ENCODE measurements around the gene TOMM70. TPM values are rescaled to one million over a fixed set of nuclear protein-coding genes. Genes with fewer than 3 reads are reported as not detected.

The TOMM70 gene
- total and polyA plus RNA-seq, 10 donors = 10.6 to 37.2 (median 30.4) TPM

- Histone ChIP-seq H3K9me3 (peaks cover 0 to 24% (median 18%) of the 10 kb centered on the region in 8 donors), H3K4me1 (peaks cover 19 to 41% (median 32%) of the 10 kb centered on the region in 6 donors), H3K27me3 (replicated peaks in 1 of 7) (no peaks in the 10 kb centered on the region), H3K36me3 (peaks cover 0 to 4% (median 0%) of the 10 kb centered on the region in 6 donors), H3K4me3 (no peak overlapping the region), H3K27ac (no peak overlapping the region)
- TF ChIP-seq CTCF (IDR thresholded peaks at IDR 0.05 in 8 of 11, conservative IDR thresholded peaks at IDR 0.05 in 3 of 11) (no peak), POLR2AphosphoS5 (IDR thresholded peaks at IDR 0.05) (no peak), POLR2A (IDR thresholded peaks at IDR 0.05) (no peak)
- DNase-seq = no peak
- WGBS, 5 donors = 94 to 100% (median 97%) methylated on average over 1 of the region's 1 CpG
- intact Hi-C loops (cut with DNase I; ENCODE audit: low total_unique reads) = loop anchor here (10.0 kb wide), 1 partner anchor 91 kb away; the partner anchor contains the start of gene TMEM45A
These were observed 3.3 kb upstream of the TOMM70 start for GRCh38 chr3:100404250-100404548.

- Histone ChIP-seq H3K4me3 (peak overlapping the region in 2 of 8 donors; percentile 90 to 94), H3K4me1 (peaks cover 25 to 47% (median 38%) of the 10 kb centered on the region in 6 donors), H3K27me3 (replicated peaks in 1 of 7) (no peaks in the 10 kb centered on the region), H3K36me3 (peaks cover 0 to 4% (median 0%) of the 10 kb centered on the region in 6 donors), H3K27ac (no peak overlapping the region), H3K9me3 (peaks cover 0 to 21% (median 18%) of the 10 kb centered on the region in 8 donors)
- TF ChIP-seq POLR2AphosphoS5 (IDR thresholded peaks at IDR 0.05) = no peak
- no peak for TF ChIP-seq POLR2A (IDR thresholded peaks at IDR 0.05)
- TF ChIP-seq CTCF (IDR thresholded peaks at IDR 0.05 in 8 of 11, conservative IDR thresholded peaks at IDR 0.05 in 3 of 11) = no peak
- DNase-seq = no peak
- 80 to 89% (median 85%) methylated on average over 5 of the region's 5 CpGs for WGBS, 5 donors
- intact Hi-C loops (cut with DNase I; ENCODE audit: low total_unique reads) = loop anchor here (10.0 kb wide), 1 partner anchor 91 kb away; the partner anchor contains the start of gene TMEM45A
These were observed 2.7 kb upstream of the TOMM70 start for GRCh38 chr3:100403362-100404249.

GRCh38 chr3:100402891-100403290 lies 2.0 kb upstream of the TOMM70 start:
- peaks cover 26 to 54% (median 41%) of the 10 kb centered on the region in 6 donors for H3K4me1 ChIP-seq
- intact Hi-C loops (cut with DNase I; ENCODE audit: low total_unique reads) = loop anchor here (10.0 kb wide), 1 partner anchor 92 kb away; the partner anchor contains the start of gene TMEM45A
- TF ChIP-seq POLR2AphosphoS5 (IDR thresholded peaks at IDR 0.05) = no peak

GRCh38 chr3:100402256-100402655 lies 1.4 kb upstream of the TOMM70 start:
- no peak for DNase-seq
- Histone ChIP-seq H3K4me1 (peaks cover 26 to 60% (median 45%) of the 10 kb centered on the region in 6 donors), H3K27me3 (replicated peaks in 1 of 7) (no peaks in the 10 kb centered on the region), H3K27ac (peak overlapping the region in 7 of 8 donors; percentile 65 to 95 (median 92)), H3K9me3 (peaks cover 0 to 9% (median 8%) of the 10 kb centered on the region in 8 donors), H3K4me3 (peak overlapping the region; percentile 72 to 97 (median 94)), H3K36me3 (no peaks in the 10 kb centered on the region)
- 6 to 10% (median 8%) methylated on average over 2 of the region's 2 CpGs for WGBS, 5 donors
- TF ChIP-seq POLR2AphosphoS5 (IDR thresholded peaks at IDR 0.05) (no peak), CTCF (IDR thresholded peaks at IDR 0.05 in 8 of 11, conservative IDR thresholded peaks at IDR 0.05 in 3 of 11) (no peak), POLR2A (IDR thresholded peaks at IDR 0.05) (no peak)
- intact Hi-C loops (cut with DNase I; ENCODE audit: low total_unique reads) = loop anchor here (10.0 kb wide), 1 partner anchor 93 kb away; the partner anchor contains the start of gene TMEM45A

More at GRCh38 chr3:100402891-100403290, 2.0 kb upstream of the TOMM70 start:
- Histone ChIP-seq H3K9me3 (peaks cover 0 to 15% (median 14%) of the 10 kb centered on the region in 8 donors), H3K27ac (no peak overlapping the region), H3K27me3 (replicated peaks in 1 of 7) (no peaks in the 10 kb centered on the region), H3K36me3 (no peaks in the 10 kb centered on the region), H3K4me3 (peak overlapping the region in 3 of 8 donors; percentile 90 to 94 (median 92))
- DNase-seq = no peak
- WGBS, 5 donors = 76 to 78% (median 77%) methylated on average over 2 of the region's 2 CpGs
